ENCODE measurements around the gene FANCB. TPM values are rescaled to one million over a fixed set of nuclear protein-coding genes. Genes with fewer than 3 reads are reported as not detected.

FANCB gene
- total RNA-seq, 3 donors from 2014 or later, result 0.96 to 2.8 (median 2.6) TPM

GRCh38 chrX:14897042-14897441, 24.2 kb upstream of the FANCB start:
- Histone ChIP-seq H3K9me3 (no peaks in the 10 kb centered on the region), H3K4me1 (no peaks in the 10 kb centered on the region), H3K27me3 (peaks cover 0 to 7% of the 10 kb centered on the region in 2 donors), H3K4me3 (no peak overlapping the region), H3K27ac (no peak overlapping the region), H3K36me3 (no peaks in the 10 kb centered on the region)
- no peak for DNase-seq (ENCODE audit: low spot score in 2 of 2)
- TF ChIP-seq CTCF (IDR thresholded peaks at IDR 0.05) (no peak), POLR2AphosphoS5 (IDR thresholded peaks at IDR 0.05) (no peak), POLR2A (IDR thresholded peaks at IDR 0.05) (no peak)
- intact Hi-C loops (cut with DNase I; ENCODE audit: low total_unique reads), result no loop called here

GRCh38 chrX:14896273-14896672, 23.4 kb upstream of the FANCB start:
- H3K27me3 ChIP-seq, result peaks cover 0 to 7% of the 10 kb centered on the region in 2 donors
- intact Hi-C loops (cut with DNase I; ENCODE audit: low total_unique reads), result loop anchor here (1.0 kb wide), 1 partner anchor 21 kb away; no protein-coding TSS in a partner anchor
- DNase-seq (ENCODE audit: low spot score in 2 of 2), result no peak

GRCh38 chrX:14886252-14886651, 13.4 kb upstream of the FANCB start:
- Histone ChIP-seq H3K4me1 (no peaks in the 10 kb centered on the region), H3K27me3 (peaks cover 0 to 8% of the 10 kb centered on the region in 2 donors), H3K9me3 (no peaks in the 10 kb centered on the region), H3K4me3 (no peak overlapping the region), H3K36me3 (no peaks in the 10 kb centered on the region), H3K27ac (no peak overlapping the region)
- no peak for DNase-seq (ENCODE audit: low spot score in 2 of 2)
- TF ChIP-seq CTCF (IDR thresholded peaks at IDR 0.05) (no peak), POLR2AphosphoS5 (IDR thresholded peaks at IDR 0.05) (no peak), POLR2A (IDR thresholded peaks at IDR 0.05) (no peak)
- intact Hi-C loops (cut with DNase I; ENCODE audit: low total_unique reads), result no loop called here

More at GRCh38 chrX:14896273-14896672, 23.4 kb upstream of the FANCB start:
- Histone ChIP-seq H3K4me3 (no peak overlapping the region), H3K4me1 (no peaks in the 10 kb centered on the region), H3K9me3 (no peaks in the 10 kb centered on the region), H3K36me3 (no peaks in the 10 kb centered on the region), H3K27ac (no peak overlapping the region)
- TF ChIP-seq CTCF (IDR thresholded peaks at IDR 0.05), result no peak
- no peak for TF ChIP-seq POLR2AphosphoS5 (IDR thresholded peaks at IDR 0.05)
- no peak for TF ChIP-seq POLR2A (IDR thresholded peaks at IDR 0.05)

GRCh38 chrX:14884714-14885113, 11.8 kb upstream of the FANCB start:
- no peak for TF ChIP-seq POLR2AphosphoS5 (IDR thresholded peaks at IDR 0.05)
- TF ChIP-seq POLR2A (IDR thresholded peaks at IDR 0.05), result no peak
- TF ChIP-seq CTCF (IDR thresholded peaks at IDR 0.05), result no peak
- no peak overlapping the region for H3K27ac ChIP-seq
- H3K4me1 ChIP-seq, result no peaks in the 10 kb centered on the region
- H3K9me3 ChIP-seq, result no peaks in the 10 kb centered on the region
- H3K4me3 ChIP-seq, result no peak overlapping the region
- peaks cover 0 to 8% of the 10 kb centered on the region in 2 donors for H3K27me3 ChIP-seq
- intact Hi-C loops (cut with DNase I; ENCODE audit: low total_unique reads), result no loop called here
- no peaks in the 10 kb centered on the region for H3K36me3 ChIP-seq
- no peak for DNase-seq (ENCODE audit: low spot score in 2 of 2)

- Histone ChIP-seq H3K4me1 (no peaks in the 10 kb centered on the region), H3K36me3 (no peaks in the 10 kb centered on the region), H3K9me3 (no peaks in the 10 kb centered on the region), H3K4me3 (no peak overlapping the region), H3K27ac (no peak overlapping the region), H3K27me3 (peaks cover 0 to 4% of the 10 kb centered on the region in 2 donors)
- intact Hi-C loops (cut with DNase I; ENCODE audit: low total_unique reads), result no loop called here
- TF ChIP-seq POLR2A (IDR thresholded peaks at IDR 0.05), result no peak
- TF ChIP-seq CTCF (IDR thresholded peaks at IDR 0.05), result no peak
- TF ChIP-seq POLR2AphosphoS5 (IDR thresholded peaks at IDR 0.05), result no peak
- no peak for DNase-seq (ENCODE audit: low spot score in 2 of 2)
Measured at GRCh38 chrX:14883826-14884225, 11.0 kb upstream of the FANCB start.
